Endothelial cell of umbilical vein (primary cell): ENCODE measurements around the gene LRP6. TPM values are rescaled to one million over a fixed set of nuclear protein-coding genes. Genes with fewer than 3 reads are reported as not detected.

ENCODE experiments used
- BruUV-seq: library from RNA; stranded (reverse); fragments of 400-500 nt; replicated peaks from 2 replicates; lab custom pipeline; 2021; lab: Mats Ljungman, UMichigan
- CTCF ChIA-PET: fragments of 300-600, 350-600 bp; sonication (Branson Sonifier 250); formaldehyde crosslinking; loops from one replicate; lab custom pipeline; 2021; ENCODE audit warnings: antibody characterized with exemption, inconsistent platforms; lab: Charles Lee
- POLR2A ChIA-PET: fragments of 300-600, 350-600 bp; sonication (Branson Sonifier 250); formaldehyde crosslinking; loops from one replicate; lab custom pipeline; 2021; ENCODE audit warnings: antibody characterized with exemption, inconsistent platforms; lab: Charles Lee
- DNase-seq: peaks from one replicate; pipeline ENCODE4 v3.0.0-alpha.2; 2011; ENCODE audit warnings: low read depth, low spot score
- FAIRE-seq: peaks from 2 replicates; lab custom pipeline; 2011; peaks lifted over from hg19 to GRCh38; lab: Jason Lieb, UNC
- H2AFZ ChIP-seq: 2 replicates; pipeline ENCODE4 v1.6.0; 2012; ENCODE audit warnings: low read depth, low read length, control low read depth, inconsistent platforms
- H3K27ac ChIP-seq: 2 replicates; pipeline ENCODE4 v1.5.1; 2011; ENCODE audit warnings: low read depth, mild to moderate bottlenecking, control low read depth, low read length, moderate library complexity; ENCODE audit not compliant: insufficient read depth
- H3K27me3 ChIP-seq, 2 experiments: 2 replicates each; pipeline versions ENCODE4 v1.6.0 to v1.6.1; 2011; ENCODE audit warnings: low read length in 2 of 2, mixed read lengths in 1 of 2; ENCODE audit not compliant: control insufficient read depth in 2 of 2, insufficient read depth in 2 of 2
- H3K36me3 ChIP-seq, 2 experiments: 2 replicates in 1 of 2; 3 replicates in 1 of 2; pipeline ENCODE4 v1.5.1; 2011; ENCODE audit warnings: low read length in 2 of 2, mild to moderate bottlenecking in 1 of 2, moderate library complexity in 1 of 2; ENCODE audit not compliant: control insufficient read depth in 2 of 2, insufficient read depth in 2 of 2; ENCODE audit errors: extremely low read depth in 1 of 2
- H3K4me1 ChIP-seq: 3 replicates; pipeline ENCODE4 v1.5.1; 2011; ENCODE audit warnings: mild to moderate bottlenecking, low read length; ENCODE audit not compliant: control insufficient read depth, insufficient read depth; ENCODE audit errors: extremely low read depth
- H3K4me2 ChIP-seq: 2 replicates; pipeline ENCODE4 v1.6.1; 2011; ENCODE audit warnings: low read length, control low read depth, mixed read lengths; ENCODE audit not compliant: insufficient read depth
- H3K4me3 ChIP-seq, 3 experiments: fragments of 200-600 bp in 1 of 3; sonication (generic), shearing (Covaris generic) in 1 of 3; replicated peaks in 1 of 3; 2 replicates each; pipeline ENCODE4 v1.5.1; 2011 to 2016; ENCODE audit warnings: control low read depth in 3 of 3, low read length in 3 of 3, mild to moderate bottlenecking in 2 of 3, inconsistent platforms in 1 of 3, low read depth in 1 of 3, moderate library complexity in 1 of 3; ENCODE audit not compliant: insufficient read depth in 1 of 3
- H3K79me2 ChIP-seq: 2 replicates; pipeline ENCODE4 v1.6.0; 2012; ENCODE audit warnings: low read length, inconsistent platforms; ENCODE audit not compliant: control insufficient read depth, insufficient read depth
- H3K9ac ChIP-seq: replicated peaks from 2 replicates; pipeline ENCODE3; 2011; ENCODE audit warnings: low read length, control low read depth; ENCODE audit not compliant: insufficient read depth; ENCODE audit errors: extremely low read depth
- H3K9me1 ChIP-seq: replicated peaks from 3 replicates; pipeline ENCODE4 v1.6.0; 2011; ENCODE audit warnings: mild to moderate bottlenecking, low read length; ENCODE audit not compliant: control insufficient read depth, insufficient read depth; ENCODE audit errors: extremely low read depth
- H3K9me3 ChIP-seq: replicated peaks from 2 replicates; pipeline ENCODE4 v1.5.1; 2012; ENCODE audit warnings: low read length, inconsistent platforms; ENCODE audit not compliant: control insufficient read depth, insufficient read depth
- H4K20me1 ChIP-seq: replicated peaks from 2 replicates; pipeline ENCODE3; 2011; ENCODE audit warnings: mild to moderate bottlenecking, low read length; ENCODE audit not compliant: control insufficient read depth, insufficient read depth; ENCODE audit errors: extremely low read depth
- CTCF ChIP-seq, 2 donors: IDR thresholded peaks; 1 replicate in 1 of 2; 2 replicates in 1 of 2; pipeline ENCODE4 v1.5.1; 2011; ENCODE audit warnings: low read length in 2 of 2, mild to moderate bottlenecking in 2 of 2, moderate library complexity in 2 of 2, control low read depth in 1 of 2, inconsistent platforms in 1 of 2, low read depth in 1 of 2; ENCODE audit not compliant: insufficient read depth in 1 of 2; ENCODE audit errors: extremely low read depth in 1 of 2
- EZH2 ChIP-seq: IDR thresholded peaks from 2 replicates; pipeline ENCODE4 v1.6.1; 2012; ENCODE audit warnings: borderline replicate concordance, low read depth, mild to moderate bottlenecking, moderate library complexity, low read length, inconsistent platforms; ENCODE audit not compliant: severe bottlenecking
- FOS ChIP-seq: IDR thresholded peaks from 2 replicates; pipeline ENCODE4 v1.6.1; 2011; ENCODE audit warnings: mild to moderate bottlenecking, low read length, moderate library complexity, borderline replicate concordance; ENCODE audit not compliant: insufficient read depth
- GATA2 ChIP-seq: IDR thresholded peaks from 2 replicates; pipeline ENCODE4 v1.7.0; 2011; ENCODE audit warnings: low read depth, mild to moderate bottlenecking, moderate library complexity, mixed read lengths, low read length; ENCODE audit not compliant: insufficient read length, insufficient read depth
- JUN ChIP-seq: IDR thresholded peaks from 2 replicates; pipeline ENCODE4 v1.6.1; 2011; ENCODE audit warnings: borderline replicate concordance, low read depth; ENCODE audit not compliant: insufficient read length, insufficient read depth
- MAX ChIP-seq: IDR thresholded peaks from 2 replicates; pipeline ENCODE4 v1.6.1; 2011; ENCODE audit not compliant: insufficient read depth, insufficient read length
- MYC ChIP-seq: IDR thresholded peaks from one replicate; pipeline ENCODE4 v1.6.1; 2011; ENCODE audit warnings: mild to moderate bottlenecking, low read depth, low read length
- POLR2A ChIP-seq: IDR thresholded peaks from 2 replicates; pipeline ENCODE4 v1.6.1; 2012; ENCODE audit warnings: low read depth, mild to moderate bottlenecking, control low read depth, low read length
- POLR2AphosphoS5 ChIP-seq: IDR thresholded peaks from 2 replicates; pipeline ENCODE4 v1.6.1; 2012; ENCODE audit warnings: low read depth, mild to moderate bottlenecking, control low read depth, low read length, moderate library complexity; ENCODE audit not compliant: insufficient read depth
- dilution Hi-C: fragments of 300-500 bp; cut with MboI; formaldehyde crosslinking; loops from one replicate; pipeline ENCODE4 v1.15.0; 2019; ENCODE audit warnings: low sequenced_read_pairs; ENCODE audit not compliant: extremely low pct_ligation_motif_present
- intact Hi-C: fragments of 100-400 bp; cut with micrococcal nuclease; formaldehyde crosslinking; loops from one replicate; pipeline ENCODE4 v1.10.0; 2022
- polyA plus RNA-seq, 4 experiments: library from polyadenylated mRNA; depleted of rRNA in 3 of 4; stranded (reverse) in 3 of 4; unstranded in 1 of 4; fragments of >200 nt; gene quantifications; 2 replicates each; pipeline versions ENCODE4 v1.2.1 to v1.2.3, GENCODE V29; 2011 to 2012; ENCODE audit warnings: missing spikeins in 1 of 4
- total RNA-seq: library from RNA; stranded (reverse); gene quantifications from 2 replicates; pipeline ENCODE4 v1.2.3, GENCODE V29; 2021

LRP6 gene
- total and polyA plus RNA-seq, 2 donors (not counting 3 experiments of a cell fraction or from before 2014, with no cell fraction given): 28.5 to 41.7 TPM

- BruUV-seq: no TSS peak
- Histone ChIP-seq H2AFZ (no peak overlapping the region), H3K4me1 (peaks cover under 1% of the 10 kb centered on the region), H3K27ac (no peak overlapping the region), H3K9me1 (no peaks in the 10 kb centered on the region), H3K9me3 (no peaks in the 10 kb centered on the region), H3K9ac (no peak overlapping the region), H3K4me3 (no peak overlapping the region), H3K79me2 (no peaks in the 10 kb centered on the region), H3K27me3 (no peaks in the 10 kb centered on the region), H3K4me2 (no peak overlapping the region), H4K20me1 (no peaks in the 10 kb centered on the region), H3K36me3 (no peaks in the 10 kb centered on the region)
- TF ChIP-seq FOS (no peak), POLR2A (no peak), MYC (no peak), MAX (no peak), EZH2 (no peak), CTCF (IDR thresholded peaks at IDR 0.05; ENCODE audit: extremely low read depth in 1 of 2, insufficient read depth in 1 of 2, low read depth in 1 of 2, low read length in 2 of 2) (no peak), GATA2 (no peak), JUN (no peak), POLR2AphosphoS5 (no peak)
- dilution Hi-C loops: no loop called here
- no peak for DNase-seq
- FAIRE-seq: no peak
- ChIA-PET POLR2A (no interaction called here), CTCF (interaction anchor here (0.8 to 1.0 kb wide), 2 partner anchors 63 to 112 kb away, joined by 3 read pairs; no protein-coding TSS in a partner anchor)
- intact Hi-C loops: no loop called here
Measured at GRCh38 chr12:12272869-12273268, 6.0 kb upstream of the LRP6 start.
